ENCODE measurements around the gene KLK5.

GRCh38 chr19:51002089-51002532 lies 49.3 kb upstream of the KLK5 start:
- no peak for TF ChIP-seq POLR2AphosphoS5 (IDR thresholded peaks at IDR 0.05; ENCODE audit: borderline replicate concordance, low read depth, low read length)
- no peak for TF ChIP-seq EZH2 (IDR thresholded peaks at IDR 0.05)
